ENCODE measurements around the gene SLAMF6. TPM values are rescaled to one million over a fixed set of nuclear protein-coding genes. Genes with fewer than 3 reads are reported as not detected.

The SLAMF6 gene
- total and polyA plus RNA-seq, 10 of the 15 experiments (the other 5 are each of a cell fraction or from before 2014, with no cell fraction given) = 20.5 to 89.6 (median 36.5) TPM

DNA sequence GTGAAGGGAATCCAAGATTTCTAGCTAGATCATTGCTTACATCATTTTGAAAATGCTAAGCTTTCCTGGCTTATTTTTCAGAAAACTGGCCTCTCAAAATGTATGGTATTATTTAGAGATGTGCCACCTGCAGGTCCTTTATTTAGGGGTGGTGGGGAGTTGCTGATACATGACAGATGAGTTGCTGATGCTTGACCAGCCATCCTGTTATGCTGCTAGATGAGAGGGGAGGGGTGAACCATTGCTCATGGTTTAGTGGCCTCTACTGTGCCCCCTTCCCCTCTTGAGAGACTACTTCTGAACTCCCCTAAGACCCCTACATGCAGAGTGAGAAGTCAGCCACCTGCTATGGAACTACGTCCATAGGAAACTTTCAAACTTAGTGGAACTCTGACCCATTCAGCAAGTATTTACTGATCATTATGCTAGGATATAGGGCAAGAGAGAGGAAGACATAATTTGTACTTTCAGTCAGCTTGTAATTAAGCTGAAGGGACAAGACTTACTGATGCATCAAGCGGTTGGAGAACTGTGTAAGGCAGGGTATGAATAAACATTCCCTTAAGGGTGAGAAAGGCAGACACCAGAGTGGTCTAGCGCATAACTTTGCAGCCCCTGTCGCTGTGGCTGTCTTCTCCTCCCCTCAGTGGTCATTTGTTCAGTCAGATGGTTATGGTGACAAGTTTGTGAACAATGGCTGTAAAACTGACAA lies 34.6 kb downstream of the SLAMF6 start:
- Histone ChIP-seq H3K4me1 (ENCODE audit: control insufficient read depth, insufficient read depth, low read length) (peaks cover 17% of the 10 kb centered on the region), H3K27ac (ENCODE audit: control insufficient read depth, insufficient read depth) (peak overlapping the region; percentile 68), H2AFZ (ENCODE audit: control insufficient read depth, low read depth, low read length) (no peak overlapping the region; the same call in 1 of the 2 replicates), H4K20me1 (ENCODE audit: control insufficient read depth, insufficient read depth) (no peaks in the 10 kb centered on the region), H3K4me3 (no peak overlapping the region), H3K9me3 (replicated peaks; ENCODE audit: control insufficient read depth, insufficient read depth, low read length) (no peaks in the 10 kb centered on the region), H3K27me3 (replicated peaks in 1 of 2; ENCODE audit: control insufficient read depth in 2 of 2, insufficient read depth in 2 of 2, low read length in 1 of 2) (no peaks in the 10 kb centered on the region), H3K9ac (ENCODE audit: control insufficient read depth, insufficient read depth, low read length) (no peak overlapping the region), H3K36me3 (ENCODE audit: control insufficient read depth in 2 of 2, insufficient read depth in 2 of 2, low read length in 1 of 2) (peaks cover 8 to 40% of the 10 kb centered on the region in 2 experiments), H3K79me2 (ENCODE audit: control insufficient read depth, insufficient read depth, low read length) (no peaks in the 10 kb centered on the region; the same call in 1 of the 2 replicates), H3K4me2 (ENCODE audit: control insufficient read depth, insufficient read depth) (peak overlapping the region; percentile 53; the same call in 1 of the 2 replicates)
- ATAC-seq (peak; percentile 76), DNase-seq (ENCODE audit: low read depth, low spot score) (peak; percentile 37), FAIRE-seq (no peak)
- intact Hi-C loops (cut with micrococcal nuclease; ENCODE audit: unreplicated experiment) (no loop called here), in situ Hi-C loops (cut with MboI) (no loop called here)
- CTCF ChIA-PET = interaction anchor here (0.6 to 2.4 kb wide), 11 partner anchors 13 to 118 kb away, joined by 3 to 10 read pairs (median 4); no protein-coding TSS in a partner anchor
- SMC1A ChIA-PET (ENCODE audit: uncharacterized antibody, unreplicated experiment) = interaction anchor here (0.6 to 3.2 kb wide), 19 partner anchors 9 to 117 kb away, joined by 3 to 20 read pairs (median 4); partner anchors contain the start of gene SLAMF6
- 0% methylated on average over 4 of the region's 4 CpGs for WGBS (ENCODE audit: insufficient coverage, insufficient replicate concordance, low lambda C conversion rate, missing lambda C conversion rate)
- RAD21 ChIA-PET (ENCODE audit: unreplicated experiment) = interaction anchor here (0.7 to 1.7 kb wide), 6 partner anchors 19 to 60 kb away, joined by 3 to 5 read pairs (median 4); no protein-coding TSS in a partner anchor
- no peak for TF ChIP-seq ZZZ3 (IDR thresholded peaks at IDR 0.05; ENCODE audit: control insufficient read depth, insufficient read length, low read depth)
- TF ChIP-seq TARDBP (IDR thresholded peaks at IDR 0.05; ENCODE audit: borderline replicate concordance) = 0 out of 2 replicates have a peak, but pooled peaks have one; percentile 18
- TF ChIP-seq CREM (IDR thresholded peaks at IDR 0.05; ENCODE audit: low read depth) = peak; percentile 23; the same call in 1 of the 2 replicates
- no TSS peak for BruUV-seq (replicated peaks)
- POLR2A ChIA-PET = interaction anchor here (0.6 to 1.0 kb wide), 5 partner anchors 16 to 58 kb away, joined by 3 to 4 read pairs (median 3); no protein-coding TSS in a partner anchor

DNA sequence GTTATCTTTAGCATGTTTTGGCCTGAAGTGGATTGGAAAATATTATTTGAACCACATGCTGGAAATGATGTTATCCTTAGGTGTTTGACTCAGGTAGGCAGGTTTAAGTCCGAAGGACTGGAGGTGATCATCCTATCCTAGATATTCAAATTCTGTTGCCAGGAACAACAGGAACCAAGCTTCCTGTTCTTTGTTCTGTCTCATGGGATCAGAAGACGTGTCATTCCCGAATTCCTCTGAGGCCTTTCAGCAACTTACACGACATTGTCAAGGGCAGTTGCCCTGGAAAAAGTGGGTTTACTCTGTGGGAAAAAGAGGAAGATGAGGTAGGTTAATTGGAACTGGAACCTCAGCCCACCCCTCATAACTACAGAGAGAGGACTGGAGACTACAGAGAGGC lies 36.6 kb downstream of the SLAMF6 start:
- Histone ChIP-seq H3K9ac (ENCODE audit: control insufficient read depth, insufficient read depth, low read length) (no peak overlapping the region), H3K9me3 (replicated peaks; ENCODE audit: control insufficient read depth, insufficient read depth, low read length) (peaks cover under 1% of the 10 kb centered on the region; the same call in 1 of the 3 replicates), H2AFZ (ENCODE audit: control insufficient read depth, low read depth, low read length) (no peak overlapping the region), H3K4me3 (no peak overlapping the region), H3K4me2 (ENCODE audit: control insufficient read depth, insufficient read depth) (no peak overlapping the region), H3K4me1 (ENCODE audit: control insufficient read depth, insufficient read depth, low read length) (peaks cover 17% of the 10 kb centered on the region), H3K27me3 (replicated peaks in 1 of 2; ENCODE audit: control insufficient read depth in 2 of 2, insufficient read depth in 2 of 2, low read length in 1 of 2) (no peaks in the 10 kb centered on the region), H3K79me2 (ENCODE audit: control insufficient read depth, insufficient read depth, low read length) (no peaks in the 10 kb centered on the region; the same call in 1 of the 2 replicates), H4K20me1 (ENCODE audit: control insufficient read depth, insufficient read depth) (no peaks in the 10 kb centered on the region), H3K36me3 (ENCODE audit: control insufficient read depth in 2 of 2, insufficient read depth in 2 of 2, low read length in 1 of 2) (peaks cover 8 to 27% of the 10 kb centered on the region in 2 experiments), H3K27ac (ENCODE audit: control insufficient read depth, insufficient read depth) (no peak overlapping the region)
- RAD21 ChIA-PET (ENCODE audit: unreplicated experiment) = interaction anchor here (1.2 kb wide), 1 partner anchor 55 kb away, joined by 3 read pairs; no protein-coding TSS in a partner anchor
- in situ Hi-C loops (cut with MboI) (no loop called here), intact Hi-C loops (cut with micrococcal nuclease; ENCODE audit: unreplicated experiment) (no loop called here)
- FAIRE-seq (no peak), ATAC-seq (no peak), DNase-seq (ENCODE audit: low read depth, low spot score) (no peak)
- SMC1A ChIA-PET (ENCODE audit: uncharacterized antibody, unreplicated experiment) = interaction anchor here (2.1 to 3.2 kb wide), 2 partner anchors 12 to 57 kb away, joined by 9 to 20 read pairs; no protein-coding TSS in a partner anchor
- POLR2A ChIA-PET = no interaction called here
- CTCF ChIA-PET = no interaction called here
- WGBS (ENCODE audit: insufficient coverage, insufficient replicate concordance, low lambda C conversion rate, missing lambda C conversion rate) = 75% methylated on average over 4 of the region's 4 CpGs
- BruUV-seq (replicated peaks) = no TSS peak
- no peak for TF ChIP-seq FOS (IDR thresholded peaks at IDR 0.05; ENCODE audit: borderline replicate concordance, extremely low read depth, insufficient read length)
- TF ChIP-seq, protein P1, sequence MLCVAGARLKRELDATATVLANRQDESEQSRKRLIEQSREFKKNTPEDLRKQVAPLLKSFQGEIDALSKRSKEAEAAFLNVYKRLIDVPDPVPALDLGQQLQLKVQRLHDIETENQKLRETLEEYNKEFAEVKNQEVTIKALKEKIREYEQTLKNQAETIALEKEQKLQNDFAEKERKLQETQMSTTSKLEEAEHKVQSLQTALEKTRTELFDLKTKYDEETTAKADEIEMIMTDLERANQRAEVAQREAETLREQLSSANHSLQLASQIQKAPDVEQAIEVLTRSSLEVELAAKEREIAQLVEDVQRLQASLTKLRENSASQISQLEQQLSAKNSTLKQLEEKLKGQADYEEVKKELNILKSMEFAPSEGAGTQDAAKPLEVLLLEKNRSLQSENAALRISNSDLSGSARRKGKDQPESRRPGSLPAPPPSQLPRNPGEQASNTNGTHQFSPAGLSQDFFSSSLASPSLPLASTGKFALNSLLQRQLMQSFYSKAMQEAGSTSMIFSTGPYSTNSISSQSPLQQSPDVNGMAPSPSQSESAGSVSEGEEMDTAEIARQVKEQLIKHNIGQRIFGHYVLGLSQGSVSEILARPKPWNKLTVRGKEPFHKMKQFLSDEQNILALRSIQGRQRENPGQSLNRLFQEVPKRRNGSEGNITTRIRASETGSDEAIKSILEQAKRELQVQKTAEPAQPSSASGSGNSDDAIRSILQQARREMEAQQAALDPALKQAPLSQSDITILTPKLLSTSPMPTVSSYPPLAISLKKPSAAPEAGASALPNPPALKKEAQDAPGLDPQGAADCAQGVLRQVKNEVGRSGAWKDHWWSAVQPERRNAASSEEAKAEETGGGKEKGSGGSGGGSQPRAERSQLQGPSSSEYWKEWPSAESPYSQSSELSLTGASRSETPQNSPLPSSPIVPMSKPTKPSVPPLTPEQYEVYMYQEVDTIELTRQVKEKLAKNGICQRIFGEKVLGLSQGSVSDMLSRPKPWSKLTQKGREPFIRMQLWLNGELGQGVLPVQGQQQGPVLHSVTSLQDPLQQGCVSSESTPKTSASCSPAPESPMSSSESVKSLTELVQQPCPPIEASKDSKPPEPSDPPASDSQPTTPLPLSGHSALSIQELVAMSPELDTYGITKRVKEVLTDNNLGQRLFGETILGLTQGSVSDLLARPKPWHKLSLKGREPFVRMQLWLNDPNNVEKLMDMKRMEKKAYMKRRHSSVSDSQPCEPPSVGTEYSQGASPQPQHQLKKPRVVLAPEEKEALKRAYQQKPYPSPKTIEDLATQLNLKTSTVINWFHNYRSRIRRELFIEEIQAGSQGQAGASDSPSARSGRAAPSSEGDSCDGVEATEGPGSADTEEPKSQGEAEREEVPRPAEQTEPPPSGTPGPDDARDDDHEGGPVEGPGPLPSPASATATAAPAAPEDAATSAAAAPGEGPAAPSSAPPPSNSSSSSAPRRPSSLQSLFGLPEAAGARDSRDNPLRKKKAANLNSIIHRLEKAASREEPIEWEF (IDR thresholded peaks at IDR 0.05; ENCODE audit: insufficient replicate concordance, low read depth, low read length) = no peak
- TF ChIP-seq RUNX3 (IDR thresholded peaks at IDR 0.05; ENCODE audit: low read length) = no peak
- TF ChIP-seq, protein P2, sequence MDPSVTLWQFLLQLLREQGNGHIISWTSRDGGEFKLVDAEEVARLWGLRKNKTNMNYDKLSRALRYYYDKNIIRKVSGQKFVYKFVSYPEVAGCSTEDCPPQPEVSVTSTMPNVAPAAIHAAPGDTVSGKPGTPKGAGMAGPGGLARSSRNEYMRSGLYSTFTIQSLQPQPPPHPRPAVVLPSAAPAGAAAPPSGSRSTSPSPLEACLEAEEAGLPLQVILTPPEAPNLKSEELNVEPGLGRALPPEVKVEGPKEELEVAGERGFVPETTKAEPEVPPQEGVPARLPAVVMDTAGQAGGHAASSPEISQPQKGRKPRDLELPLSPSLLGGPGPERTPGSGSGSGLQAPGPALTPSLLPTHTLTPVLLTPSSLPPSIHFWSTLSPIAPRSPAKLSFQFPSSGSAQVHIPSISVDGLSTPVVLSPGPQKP (IDR thresholded peaks at IDR 0.05; ENCODE audit: low read depth, low read length) = no peak
- TF ChIP-seq POU2F2 (IDR thresholded peaks at IDR 0.05; ENCODE audit: borderline replicate concordance, low read depth, low read length) = no peak
- no peak for TF ChIP-seq TBL1XR1 (IDR thresholded peaks at IDR 0.05; ENCODE audit: low read depth, low read length)
